Right lobe of liver (tissue), 6 donors: ENCODE data around the gene SEC31A. TPM values are rescaled to one million over a fixed set of nuclear protein-coding genes. Genes with fewer than 3 reads are reported as not detected.
A peak's percentile ranks its signal among the peaks of the same experiment; 100 is the strongest.
"Not testable (repeated sequence)": the region's sequence is repeated elsewhere in the genome, so short reads cannot be mapped to it uniquely, and the experiment has no call there.

ENCODE experiments used
- ATAC-seq, 4 donors: fragments of 200-7000 bp; cut with Tn5 transposase; one replicate each; pipeline ENCODE4 v1.9.1; 2020; ENCODE audit warnings: mild to moderate bottlenecking in 4 of 4, moderate library complexity in 4 of 4
- DNase-seq, 3 donors: peaks; one replicate each; pipeline ENCODE4 v3.0.0-alpha.2; 2020
- H3K27ac ChIP-seq, 3 donors: fragments of 200-600 bp; one replicate each; pipeline ENCODE4 v1.8.0; 2022
- H3K27me3 ChIP-seq, 2 donors: fragments of 200-600 bp; one replicate each; pipeline ENCODE4 v1.8.0; 2022
- H3K36me3 ChIP-seq, 4 donors: fragments of 200-600 bp; sonication (generic) in 1 of 4; one replicate each; pipeline versions ENCODE4 v1.5.1 to v1.8.0; 2017 to 2022; ENCODE audit warnings: control low read depth in 1 of 4
- H3K4me1 ChIP-seq, 4 donors: fragments of 200-600 bp; sonication (generic) in 1 of 4; one replicate each; pipeline versions ENCODE4 v1.5.1 to v1.8.0; 2017 to 2022; ENCODE audit warnings: control low read depth in 1 of 4
- H3K4me3 ChIP-seq, 3 donors: fragments of 200-600 bp; one replicate each; pipeline ENCODE4 v1.8.0; 2022
- H3K9me3 ChIP-seq, 4 donors: fragments of 200-600 bp; sonication (generic) in 1 of 4; one replicate each; pipeline versions ENCODE4 v1.5.1 to v1.8.0; 2017 to 2022; ENCODE audit warnings: control low read depth in 1 of 4
- POLR2A ChIP-seq: fragments of 450-650 bp; IDR thresholded peaks from one replicate; pipeline ENCODE4 v1.6.1; 2017; ENCODE audit warnings: antibody characterized with exemption, mild to moderate bottlenecking
- WGBS: methylation state at CpG from one replicate; pipeline ENCODE4 v1.1.6; 2018; ENCODE audit warnings: low coverage, low lambda C conversion rate; ENCODE audit not compliant: insufficient coverage; ENCODE audit errors: missing lambda C conversion rate; 5-methylcytosine and 5-hydroxymethylcytosine counted together
- intact Hi-C, 2 donors: fragments of 100-400 bp; cut with DNase I; formaldehyde crosslinking; loops; one replicate each; pipeline versions ENCODE4 v1.11.2 to v1.14.1; 2022
- total RNA-seq, 6 experiments: library from RNA; depleted of rRNA in 2 of 6; stranded (reverse); fragments of >200 nt in 2 of 6; fragmentation: NEBNext Ultra II Directional in 3 of 6; extraction: Animal tissue kit (Norgen Biotek cat#: 25700) in 3 of 6; gene quantifications; one replicate each; pipeline versions ENCODE4 v1.1.0 to v1.2.4, GENCODE V29; 2016 to 2023
- TF ChIP-seq, protein P1 (sequence below), 4 donors: fragments of 200-600 bp in 3 of 4; fragments of 450-650 bp in 1 of 4; IDR thresholded peaks; one replicate each; pipeline versions ENCODE4 v1.5.1 to v1.8.0; 2016 to 2022; ENCODE audit warnings: antibody characterized with exemption in 4 of 4, mild to moderate bottlenecking in 2 of 4
- donor health status: DM: no; HTN: yes; CAD: no.
- donor health status: DM: no; HTN: no; CAD: no.
- donor health status: DM: no; HTN: no; CAD: no.
- donor health status: DM: no; HTN: yes; CAD: no.
- donor health status: DM: no; HTN: yes; CAD: no.

SEC31A gene
- total RNA-seq, 6 experiments from 2014 or later = 117 to 161 (median 128) TPM

DNA sequence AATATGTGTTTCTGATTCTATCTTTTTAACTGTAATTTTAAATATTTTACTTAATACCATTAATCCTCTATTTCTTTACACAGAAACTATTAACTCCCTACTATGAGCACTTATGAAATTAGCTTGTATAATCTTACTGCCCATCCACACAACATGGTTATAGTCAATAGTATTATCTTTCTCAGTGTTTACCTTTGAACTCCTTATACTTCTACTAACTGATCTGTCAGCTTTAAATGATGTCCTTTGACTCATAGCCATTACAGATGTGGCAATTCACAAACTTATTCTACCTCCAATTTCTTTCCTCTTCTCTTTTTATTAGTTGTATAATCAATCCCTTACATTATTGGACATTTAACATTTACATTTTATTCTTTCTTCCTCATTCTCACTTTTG is 5.5 kb downstream of the SEC31A start:
- no peaks in the 10 kb centered on the region for H3K9me3 ChIP-seq
- ATAC-seq = peak; percentile 44 to 54 (median 48)
- H3K4me1 ChIP-seq = peaks cover 0 to 51% (median 15%) of the 10 kb centered on the region in 4 donors
- no peak for DNase-seq
- intact Hi-C loops = no loop called here
- H3K27me3 ChIP-seq = no peaks in the 10 kb centered on the region
- no peak for TF ChIP-seq POLR2A
- TF ChIP-seq, protein P1, sequence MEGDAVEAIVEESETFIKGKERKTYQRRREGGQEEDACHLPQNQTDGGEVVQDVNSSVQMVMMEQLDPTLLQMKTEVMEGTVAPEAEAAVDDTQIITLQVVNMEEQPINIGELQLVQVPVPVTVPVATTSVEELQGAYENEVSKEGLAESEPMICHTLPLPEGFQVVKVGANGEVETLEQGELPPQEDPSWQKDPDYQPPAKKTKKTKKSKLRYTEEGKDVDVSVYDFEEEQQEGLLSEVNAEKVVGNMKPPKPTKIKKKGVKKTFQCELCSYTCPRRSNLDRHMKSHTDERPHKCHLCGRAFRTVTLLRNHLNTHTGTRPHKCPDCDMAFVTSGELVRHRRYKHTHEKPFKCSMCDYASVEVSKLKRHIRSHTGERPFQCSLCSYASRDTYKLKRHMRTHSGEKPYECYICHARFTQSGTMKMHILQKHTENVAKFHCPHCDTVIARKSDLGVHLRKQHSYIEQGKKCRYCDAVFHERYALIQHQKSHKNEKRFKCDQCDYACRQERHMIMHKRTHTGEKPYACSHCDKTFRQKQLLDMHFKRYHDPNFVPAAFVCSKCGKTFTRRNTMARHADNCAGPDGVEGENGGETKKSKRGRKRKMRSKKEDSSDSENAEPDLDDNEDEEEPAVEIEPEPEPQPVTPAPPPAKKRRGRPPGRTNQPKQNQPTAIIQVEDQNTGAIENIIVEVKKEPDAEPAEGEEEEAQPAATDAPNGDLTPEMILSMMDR (IDR thresholded peaks at IDR 0.05) = no peak
- peak overlapping the region in 2 of 3 donors; percentile 18 to 33 for H3K27ac ChIP-seq
- H3K36me3 ChIP-seq = peaks cover 0 to 5% (median 2%) of the 10 kb centered on the region in 4 donors
- H3K4me3 ChIP-seq = no peak overlapping the region

DNA sequence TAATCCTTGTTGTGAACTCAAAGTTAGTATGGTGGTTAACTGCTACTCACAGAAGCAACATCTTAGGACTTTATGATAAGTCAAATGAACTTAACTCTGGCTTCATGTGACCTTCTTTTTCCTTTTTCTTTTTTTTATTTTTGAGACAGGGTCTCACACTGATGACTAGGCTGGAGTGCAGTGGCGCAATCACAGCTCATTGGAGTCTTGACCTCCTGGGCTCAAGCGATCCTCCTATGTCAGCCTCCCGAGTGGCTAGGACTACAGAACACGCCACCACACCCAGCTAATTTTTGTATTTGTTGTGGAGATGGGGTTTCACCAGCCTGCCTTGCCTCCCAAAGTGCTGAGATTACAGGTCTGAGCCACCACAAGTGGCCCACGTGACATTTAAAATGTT is 22.4 kb downstream of the SEC31A start:
- intact Hi-C loops = no loop called here
- Histone ChIP-seq H3K4me1 (no peaks in the 10 kb centered on the region), H3K36me3 (peaks cover 10 to 91% (median 51%) of the 10 kb centered on the region in 4 donors), H3K27ac (no peak overlapping the region), H3K4me3 (no peak overlapping the region), H3K9me3 (no peaks in the 10 kb centered on the region), H3K27me3 (no peaks in the 10 kb centered on the region)
- ATAC-seq = no peak
- DNase-seq = no peak
- 91% methylated on average over 4 of the region's 5 CpGs for WGBS
- TF ChIP-seq, protein P1 (IDR thresholded peaks at IDR 0.05) = no peak
- TF ChIP-seq POLR2A = no peak

DNA sequence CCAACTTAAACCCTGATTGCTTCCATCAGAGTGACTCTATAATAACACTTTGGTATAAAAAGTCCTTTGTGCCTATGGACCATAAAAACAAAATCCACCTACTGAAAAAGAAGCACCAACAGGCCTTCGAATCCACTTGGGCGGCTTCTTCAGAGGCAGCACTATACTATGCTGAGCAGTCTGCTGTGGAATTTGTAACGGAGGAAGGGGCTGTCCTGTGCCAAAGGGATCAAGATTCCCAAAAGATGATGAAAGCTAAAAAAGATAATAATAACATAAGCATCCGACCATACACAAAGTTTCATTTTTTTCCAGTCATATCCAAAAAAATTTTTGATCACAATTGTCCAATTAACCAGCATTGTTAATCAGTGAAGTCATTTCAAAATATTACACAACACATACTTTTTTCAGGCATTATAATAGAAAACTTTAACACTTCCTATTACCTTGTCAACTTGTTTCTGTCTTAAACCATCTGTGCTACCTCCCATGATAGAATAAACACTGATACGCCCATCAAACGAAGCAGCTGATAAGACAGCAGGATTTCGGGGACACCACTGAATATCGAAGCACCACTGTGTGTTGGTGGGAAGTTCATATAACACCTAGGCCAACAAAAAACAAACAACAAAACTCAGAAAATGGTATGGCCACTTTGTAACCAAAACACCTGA is 24.1 kb downstream of the SEC31A start:
- ATAC-seq = no peak
- H3K36me3 ChIP-seq = peaks cover 10 to 91% (median 58%) of the 10 kb centered on the region in 4 donors
- no peak overlapping the region for H3K4me3 ChIP-seq

DNA sequence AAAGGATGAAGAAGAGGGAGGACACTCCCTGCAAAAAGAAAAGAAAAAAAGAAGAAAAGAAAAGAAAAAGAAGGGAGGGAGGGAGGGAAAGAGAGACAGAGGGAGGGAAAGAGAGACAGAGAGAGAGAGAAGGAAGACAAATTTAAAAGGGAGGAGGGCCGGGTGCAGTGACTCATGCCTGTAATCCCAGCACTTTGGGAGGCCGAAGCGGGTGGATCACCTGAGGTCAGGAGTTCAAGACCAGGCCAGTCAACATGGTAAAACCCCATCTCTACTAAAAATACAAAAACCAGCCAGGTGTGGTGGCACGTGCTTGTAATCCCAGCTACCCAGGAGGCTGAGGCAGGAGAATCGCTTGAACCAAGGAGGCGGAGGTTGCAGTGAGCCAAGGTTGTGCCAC is 24.9 kb downstream of the SEC31A start:
- H3K36me3 ChIP-seq = peaks cover 7 to 92% (median 56%) of the 10 kb centered on the region in 4 donors
- ATAC-seq = peak in 1 of 4 donors; percentile 55

More for the DNA sequence above, 24.1 kb downstream of the SEC31A start:
- TF ChIP-seq, protein P1 (IDR thresholded peaks at IDR 0.05) = no peak
- TF ChIP-seq POLR2A = no peak
- DNase-seq = no peak
- no peaks in the 10 kb centered on the region for H3K9me3 ChIP-seq
- intact Hi-C loops = no loop called here
- WGBS = 82% methylated on average over 8 of the region's 8 CpGs
- no peaks in the 10 kb centered on the region for H3K4me1 ChIP-seq
- no peaks in the 10 kb centered on the region for H3K27me3 ChIP-seq
- no peak overlapping the region for H3K27ac ChIP-seq

DNA sequence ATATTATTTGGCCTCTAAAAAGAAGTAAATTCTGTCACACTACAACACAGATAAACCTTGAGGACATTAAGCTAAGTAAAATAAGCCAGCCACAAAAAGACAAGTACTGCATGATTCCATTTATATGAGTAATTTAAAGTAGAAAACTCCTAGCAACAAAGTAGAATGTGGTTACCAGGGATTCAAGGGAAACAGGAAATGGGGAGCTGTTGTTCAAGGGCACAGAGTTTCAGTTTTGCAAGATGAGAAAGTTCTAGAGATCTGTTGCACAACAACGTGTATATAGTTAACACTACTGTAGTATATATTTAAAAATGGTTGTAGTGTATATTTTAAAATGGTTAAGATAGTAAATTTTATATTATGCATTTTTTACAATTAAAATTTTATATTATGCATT is 25.4 kb downstream of the SEC31A start:
- no peaks in the 10 kb centered on the region for H3K27me3 ChIP-seq
- H3K9me3 ChIP-seq = no peaks in the 10 kb centered on the region
- H3K4me3 ChIP-seq = no peak overlapping the region
- DNase-seq = no peak
- intact Hi-C loops = no loop called here
- H3K4me1 ChIP-seq = no peaks in the 10 kb centered on the region
- TF ChIP-seq, protein P1 (IDR thresholded peaks at IDR 0.05) = no peak
- no peak for TF ChIP-seq POLR2A
- 9% methylated on average over 1 of the region's 1 CpG for WGBS
- peaks cover 2 to 88% (median 54%) of the 10 kb centered on the region in 4 donors for H3K36me3 ChIP-seq
- peak; percentile 38 to 89 (median 56) for ATAC-seq
- H3K27ac ChIP-seq = peak overlapping the region; percentile 2 to 49 (median 35)

More for the DNA sequence above, 24.9 kb downstream of the SEC31A start:
- 73% methylated on average over 3 of the region's 6 CpGs for WGBS
- H3K4me1 ChIP-seq, H3K9me3 ChIP-seq, DNase-seq, intact Hi-C loops, H3K27me3 ChIP-seq, H3K4me3 ChIP-seq: not testable (repeated sequence)
- peak overlapping the region; percentile 2 to 49 (median 35) for H3K27ac ChIP-seq
